Thoracic aorta (tissue), 2 donors: Measurements from ENCODE around the gene JMJD8. TPM values are rescaled to one million over a fixed set of nuclear protein-coding genes. Genes with fewer than 3 reads are reported as not detected.

Experiments
- ATAC-seq: fragments of 150-250 bp; one replicate; pipeline ENCODE4 v1.8.0; 2017; ENCODE audit warnings: low read depth; ENCODE audit not compliant: insufficient number of reproducible peaks, low FRiP score
- DNase-seq: peaks from one replicate; pipeline ENCODE4 v3.0.0-alpha.2; 2020; ENCODE audit warnings: low spot score
- H3K27ac ChIP-seq, 2 donors: fragments of 200-600 bp; sonication (generic); 1 replicate in 1 of 2; 2 replicates in 1 of 2; pipeline ENCODE4 v1.5.1; 2016; ENCODE audit warnings: mild to moderate bottlenecking in 2 of 2, moderate library complexity in 2 of 2
- H3K27me3 ChIP-seq: fragments of 200-600 bp; sonication (generic); replicated peaks from 2 replicates; pipeline ENCODE4 v1.6.0; 2016; ENCODE audit warnings: mild to moderate bottlenecking; ENCODE audit not compliant: insufficient read depth
- H3K36me3 ChIP-seq: fragments of 200-600 bp; sonication (generic); one replicate; pipeline ENCODE4 v1.5.1; 2016
- H3K4me1 ChIP-seq, 2 donors: fragments of 200-600 bp; sonication (generic); 1 replicate in 1 of 2; 2 replicates in 1 of 2; pipeline versions ENCODE4 v1.5.1 to v1.6.0; 2016; ENCODE audit warnings: low read depth in 2 of 2, mild to moderate bottlenecking in 1 of 2; ENCODE audit not compliant: control insufficient read depth in 1 of 2
- H3K4me3 ChIP-seq: fragments of 200-600 bp; sonication (generic); 2 replicates; pipeline ENCODE4 v1.5.1; 2016; ENCODE audit warnings: mild to moderate bottlenecking
- H3K9me3 ChIP-seq: fragments of 200-600 bp; sonication (generic); 2 replicates; pipeline ENCODE4 v1.5.1; 2016
- CTCF ChIP-seq: fragments of 200-600 bp; sonication (generic); IDR thresholded peaks from one replicate; pipeline ENCODE4 v1.5.1; 2019; ENCODE audit warnings: antibody characterized with exemption
- total RNA-seq, 2 donors: library from RNA; depleted of rRNA; stranded (reverse); fragments of >200 nt; gene quantifications; one replicate each; pipeline versions ENCODE4 v1.1.0 to v1.2.3, GENCODE V29; 2016

JMJD8 gene
- total RNA-seq, 2 donors from 2014 or later: 98.7 to 128 TPM

DNA sequence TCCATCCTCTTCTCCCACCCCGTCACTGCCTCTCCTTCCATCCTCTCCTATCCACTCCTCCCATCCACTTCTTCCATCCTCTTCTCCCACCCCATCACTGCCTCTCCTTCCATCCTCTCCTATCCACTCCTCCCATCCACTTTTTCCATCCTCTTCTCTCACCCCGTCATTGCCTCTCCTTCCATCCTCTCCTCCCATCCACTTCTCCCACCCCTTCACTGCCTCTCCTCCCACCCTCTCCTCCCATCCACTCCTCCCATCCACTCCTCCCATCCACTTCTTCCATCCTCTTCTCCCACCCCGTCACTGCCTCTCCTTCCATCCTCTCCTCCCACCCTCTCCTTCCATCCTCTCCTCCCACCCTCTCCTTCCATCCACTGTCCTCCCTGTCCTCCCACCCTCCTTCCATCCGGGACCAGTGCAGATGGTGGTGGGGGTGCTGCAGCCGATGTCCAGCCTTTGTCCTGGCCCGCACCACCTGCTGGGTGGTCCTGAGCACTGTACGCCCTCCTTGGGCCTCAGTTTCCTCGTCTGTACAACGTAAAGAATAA, 52.3 kb downstream of the JMJD8 start:
- ATAC-seq: no peak
- peaks cover 11 to 21% of the 10 kb centered on the region in 2 donors for H3K4me1 ChIP-seq
- no peak for TF ChIP-seq CTCF
- H3K27me3 ChIP-seq: no peaks in the 10 kb centered on the region
- H3K36me3 ChIP-seq: peaks cover 11% of the 10 kb centered on the region
- no peaks in the 10 kb centered on the region for H3K9me3 ChIP-seq
- DNase-seq: no peak
- H3K4me3 ChIP-seq: no peak overlapping the region
- H3K27ac ChIP-seq: no peak overlapping the region

Other genes with a start within 250 kb of the JMJD8 start
- gene CAPN15, start 156.6 kb downstream of the JMJD8 start, total RNA-seq: 10 to 100 TPM; 46.2 to 96.6 TPM
- gene PRR35, start 123.9 kb downstream of the JMJD8 start, total RNA-seq: under 1 TPM in 1 of 2 donors, not detected in 1; 0.42 TPM
- gene NHLRC4, start 117.3 kb downstream of the JMJD8 start, total RNA-seq: 1 to 10 TPM; 2.0 to 3.2 TPM
- gene PIGQ, start 114.4 kb downstream of the JMJD8 start, total RNA-seq: 10 to 100 TPM; 54.2 to 80.1 TPM
- 10 to 100 TPM; 19.0 to 25.9 TPM for gene RAB40C, start 94.3 kb downstream of the JMJD8 start, total RNA-seq
- gene WFIKKN1, start 53.3 kb downstream of the JMJD8 start, total RNA-seq: 1 to 10 TPM in 1 of 2 donors, under 1 TPM in 1; 0.92 to 1.2 TPM
- 100 to 1,000 TPM in 1 of 2 donors, 10 to 100 TPM in 1; 83.4 to 217 TPM for gene METTL26, start 48.0 kb downstream of the JMJD8 start, total RNA-seq
- 10 to 100 TPM; 12.2 to 42.2 TPM for gene MCRIP2, start 42.5 kb downstream of the JMJD8 start, total RNA-seq
- 10 to 100 TPM; 22.7 to 39.4 TPM for gene WDR90, start 35.0 kb downstream of the JMJD8 start, total RNA-seq
- gene RHOT2, start 16.2 kb downstream of the JMJD8 start, total RNA-seq: 10 to 100 TPM; 62.0 to 80.4 TPM
- gene RHBDL1, start 8.7 kb downstream of the JMJD8 start, total RNA-seq: 1 to 10 TPM in 1 of 2 donors, under 1 TPM in 1; 0.42 to 8.0 TPM
- 100 to 1,000 TPM; 103 to 145 TPM for gene STUB1, start 3.9 kb downstream of the JMJD8 start, total RNA-seq
- 10 to 100 TPM; 10.7 to 13.5 TPM for gene WDR24, start 6.1 kb upstream of the JMJD8 start, total RNA-seq
- gene FBXL16, start 21.5 kb upstream of the JMJD8 start, total RNA-seq: not detected
- gene METRN, start 30.8 kb upstream of the JMJD8 start, total RNA-seq: 10 to 100 TPM; 28.9 to 58.9 TPM
- gene ANTKMT, start 36.8 kb upstream of the JMJD8 start, total RNA-seq: 10 to 100 TPM; 29.7 to 46.7 TPM
- gene CCDC78, start 42.1 kb upstream of the JMJD8 start, total RNA-seq: under 1 TPM; 0.92 to 0.95 TPM
- gene HAGHL, start 42.8 kb upstream of the JMJD8 start, total RNA-seq: 1 to 10 TPM; 6.4 to 8.1 TPM
- 10 to 100 TPM; 27.0 to 30.3 TPM for gene CIAO3, start 56.7 kb upstream of the JMJD8 start, total RNA-seq
- 1 to 10 TPM in 1 of 2 donors, not detected in 1; 1.3 TPM for gene MSLN, start 76.4 kb upstream of the JMJD8 start, total RNA-seq
- 10 to 100 TPM; 12.3 to 13.9 TPM for gene RPUSD1, start 104.0 kb upstream of the JMJD8 start, total RNA-seq
- 10 to 100 TPM; 10.2 to 15.4 TPM for gene CHTF18, start 104.3 kb upstream of the JMJD8 start, total RNA-seq
- not detected for gene GNG13, start 116.4 kb upstream of the JMJD8 start, total RNA-seq